Right cardiac atrium (tissue), 5 donors: ENCODE measurements around the gene SNX4. TPM values are rescaled to one million over a fixed set of nuclear protein-coding genes. Genes with fewer than 3 reads are reported as not detected.

Experiments
- ATAC-seq, 2 donors: fragments of 200-7000 bp; cut with Tn5 transposase; one replicate each; pipeline versions ENCODE4 v1.8.0 to v1.9.1; 2020; ENCODE audit warnings: moderate library complexity in 2 of 2, mild to moderate bottlenecking in 1 of 2
- DNase-seq, 3 donors: peaks; one replicate each; pipeline ENCODE4 v3.0.0-alpha.2; 2020
- H3K27ac ChIP-seq: one replicate; pipeline ENCODE4 v1.5.1; 2013; ENCODE audit warnings: mild to moderate bottlenecking, low read length, control low read depth, moderate library complexity
- H3K27me3 ChIP-seq: one replicate; pipeline ENCODE4 v1.6.1; 2013; ENCODE audit not compliant: control insufficient read depth, insufficient read depth
- H3K4me1 ChIP-seq: one replicate; pipeline ENCODE4 v1.6.1; 2013; ENCODE audit warnings: low read length; ENCODE audit not compliant: control insufficient read depth, insufficient read depth
- H3K4me3 ChIP-seq: one replicate; pipeline ENCODE4 v1.5.1; 2013; ENCODE audit warnings: low read length, control low read depth
- H3K9me3 ChIP-seq: one replicate; pipeline ENCODE4 v1.6.1; 2013; ENCODE audit warnings: low read length; ENCODE audit not compliant: control insufficient read depth
- WGBS: extraction: QIAGEN DNeasy Blood & Tissue Kit; methylation state at CpG from one replicate; pipeline ENCODE4 v1.1.7; 2013; 5-methylcytosine and 5-hydroxymethylcytosine counted together
- intact Hi-C, 4 donors: fragments of 100-400 bp; cut with DNase I; formaldehyde crosslinking; loops; one replicate each; pipeline versions ENCODE4 v1.11.0 to v1.14.0; 2022 to 2023
- polyA plus RNA-seq: library from polyadenylated mRNA; stranded (reverse); fragments of 200-250 nt; gene quantifications from one replicate; pipeline ENCODE4 v1.2.3, GENCODE V29; 2013
- total RNA-seq, 4 donors: library from RNA; stranded (reverse); fragmentation: NEBNext Ultra II Directional; extraction: Animal tissue kit (Norgen Biotek cat#: 25700); gene quantifications; one replicate each; pipeline ENCODE4 v1.2.1, GENCODE V29; 2021
- donor health status: healthy with polysubstance abuse.
- donor health status: DM: no; HTN: yes; CAD: no.
- donor health status: DM: no; HTN: no; CAD: no.
- donor health status: DM: no; HTN: yes; CAD: no; lungs with severe emphysema.
- donor health status: DM: yes; HTN: yes; CAD: no.

SNX4 gene
- total and polyA plus RNA-seq, 5 donors: 10.3 to 22.8 (median 16.0) TPM

GRCh38 chr3:125461896-125462295 is 58.1 kb downstream of the SNX4 start:
- intact Hi-C loops: no loop called here
- DNase-seq: no peak
- WGBS: 92% methylated on average over 6 of the region's 6 CpGs
- Histone ChIP-seq H3K4me1 (no peaks in the 10 kb centered on the region), H3K27me3 (no peaks in the 10 kb centered on the region), H3K4me3 (no peak overlapping the region), H3K27ac (no peak overlapping the region), H3K9me3 (no peaks in the 10 kb centered on the region)
- ATAC-seq: no peak

- no peak for DNase-seq
- no peak overlapping the region for H3K27ac ChIP-seq
- WGBS: 30% methylated on average over 3 of the region's 3 CpGs
- H3K27me3 ChIP-seq: no peaks in the 10 kb centered on the region
- peak in 1 of 2 donors; percentile 56 for ATAC-seq
- H3K9me3 ChIP-seq: no peaks in the 10 kb centered on the region
- intact Hi-C loops: no loop called here
- H3K4me1 ChIP-seq: no peaks in the 10 kb centered on the region
- no peak overlapping the region for H3K4me3 ChIP-seq
Observed at GRCh38 chr3:125460233-125460632, 59.8 kb downstream of the SNX4 start.

- no peak for ATAC-seq
- Histone ChIP-seq H3K27ac (no peak overlapping the region), H3K4me3 (no peak overlapping the region), H3K9me3 (peaks cover 2% of the 10 kb centered on the region), H3K4me1 (no peaks in the 10 kb centered on the region), H3K27me3 (no peaks in the 10 kb centered on the region)
- intact Hi-C loops: no loop called here
- no peak for DNase-seq
- 92% methylated on average over 1 of the region's 1 CpG for WGBS
Observed at GRCh38 chr3:125443923-125444322, 76.1 kb downstream of the SNX4 start.

DNA sequence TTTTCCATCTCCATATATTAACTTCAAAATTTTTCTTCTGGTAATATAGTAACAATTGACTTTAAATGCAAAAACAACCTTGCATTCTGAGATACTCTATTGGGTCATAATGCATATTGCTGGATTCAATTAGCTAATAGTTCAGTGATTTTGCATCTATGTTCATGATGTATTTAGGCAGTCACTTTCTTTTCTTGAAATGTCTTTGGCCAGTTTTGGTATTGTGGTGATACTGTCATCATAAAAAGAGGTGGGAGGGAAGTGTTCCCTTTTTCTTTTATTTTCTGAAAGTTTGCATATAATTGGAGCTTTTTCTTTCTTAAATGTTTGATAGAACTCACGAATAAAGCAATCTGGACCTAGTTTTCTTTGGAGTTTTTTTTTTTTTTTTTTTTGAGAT is 77.5 kb downstream of the SNX4 start:
- H3K9me3 ChIP-seq: peaks cover 2% of the 10 kb centered on the region
- H3K27ac ChIP-seq: no peak overlapping the region
- 100% methylated on average over 1 of the region's 1 CpG for WGBS
- intact Hi-C loops: no loop called here
- no peaks in the 10 kb centered on the region for H3K27me3 ChIP-seq
- ATAC-seq: no peak
- no peak for DNase-seq
- no peak overlapping the region for H3K4me3 ChIP-seq
- no peaks in the 10 kb centered on the region for H3K4me1 ChIP-seq

- Histone ChIP-seq H3K27ac (no peak overlapping the region), H3K4me1 (no peaks in the 10 kb centered on the region), H3K27me3 (no peaks in the 10 kb centered on the region), H3K9me3 (peaks cover 2% of the 10 kb centered on the region), H3K4me3 (no peak overlapping the region)
- ATAC-seq (no peak), DNase-seq (no peak)
- 88% methylated on average over 2 of the region's 2 CpGs for WGBS
- intact Hi-C loops: no loop called here
Observed at GRCh38 chr3:125440970-125441369, 79.0 kb downstream of the SNX4 start.

DNA sequence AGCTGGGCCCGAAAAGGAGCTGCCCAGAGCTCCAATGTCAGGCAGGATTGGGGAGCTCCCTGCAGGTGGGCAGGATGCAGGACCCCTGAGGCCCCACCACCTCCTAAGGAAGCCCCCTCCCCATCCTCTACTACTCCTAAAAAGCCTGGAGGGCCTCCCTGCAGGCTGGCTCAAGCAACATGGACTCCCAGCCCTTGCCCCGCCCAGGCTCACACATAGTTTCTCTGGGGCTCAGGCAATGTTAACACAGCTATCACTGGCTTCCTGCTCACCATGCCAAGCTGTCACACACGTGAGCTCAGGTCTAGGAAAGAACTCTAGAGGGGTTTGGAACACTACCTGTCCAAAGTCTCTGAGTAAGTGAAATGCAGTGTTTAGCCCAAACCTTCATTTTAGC is 79.4 kb downstream of the SNX4 start:
- Histone ChIP-seq H3K27me3 (no peaks in the 10 kb centered on the region), H3K9me3 (peaks cover 2% of the 10 kb centered on the region), H3K27ac (no peak overlapping the region), H3K4me1 (no peaks in the 10 kb centered on the region), H3K4me3 (no peak overlapping the region)
- DNase-seq (no peak), ATAC-seq (peak; percentile 22 to 51)
- 73% methylated on average over 3 of the region's 3 CpGs for WGBS
- intact Hi-C loops: no loop called here

GRCh38 chr3:125437631-125438435 is 82.2 kb downstream of the SNX4 start:
- intact Hi-C loops: loop anchor here (5.0 to 10.0 kb wide), 5 partner anchors 441 to 513 kb away; partner anchors contain the start of gene MUC13 (in 2 of the 4)
- Histone ChIP-seq H3K4me3 (no peak overlapping the region), H3K27ac (no peak overlapping the region), H3K9me3 (peaks cover 2% of the 10 kb centered on the region), H3K4me1 (no peaks in the 10 kb centered on the region), H3K27me3 (no peaks in the 10 kb centered on the region)
- WGBS: 51% methylated on average over 9 of the region's 9 CpGs
- DNase-seq (peak; percentile 57 to 81 (median 64)), ATAC-seq (peak; percentile 47 to 62)

DNA sequence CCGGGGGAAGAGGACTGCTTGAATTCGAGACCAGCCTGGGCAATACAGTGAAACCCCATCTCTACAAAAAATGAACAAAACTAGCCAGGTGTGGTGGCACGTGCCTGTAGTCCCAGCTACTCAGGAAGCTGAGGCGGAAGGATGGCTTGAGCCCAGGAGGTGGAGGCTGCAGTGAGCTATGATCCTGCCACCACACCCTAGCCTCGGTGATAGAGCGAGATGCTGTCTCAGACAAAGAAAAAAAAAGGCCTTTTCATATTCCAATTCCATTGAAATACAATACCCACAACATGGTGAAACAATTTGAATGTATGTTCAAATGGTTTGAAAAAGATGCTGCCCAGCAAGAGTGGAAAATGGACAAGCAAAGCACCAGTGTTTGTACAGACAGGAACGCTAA is 83.1 kb downstream of the SNX4 start:
- DNase-seq: no peak
- H3K4me3 ChIP-seq: no peak overlapping the region
- WGBS: 81% methylated on average over 7 of the region's 7 CpGs

DNA sequence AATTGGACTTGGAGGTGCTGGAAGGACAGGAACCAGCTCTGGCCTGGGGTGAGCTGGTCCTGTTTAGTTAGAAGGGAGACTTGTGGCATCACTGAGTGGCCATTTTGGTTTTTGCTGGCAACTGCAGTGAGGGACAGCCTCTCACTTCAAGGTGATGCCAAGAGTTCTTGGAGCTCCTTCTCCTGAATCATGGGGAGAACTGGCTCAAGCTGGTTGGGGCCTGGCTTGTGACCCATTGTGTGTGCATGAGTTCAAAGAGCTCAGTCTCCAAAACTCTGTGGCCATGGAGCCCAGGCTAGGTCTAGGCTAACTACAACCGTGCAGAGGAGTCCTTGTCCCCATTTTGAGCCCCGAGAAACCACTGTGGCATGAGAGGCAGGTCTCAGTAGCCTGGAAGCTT is 84.8 kb downstream of the SNX4 start:
- ATAC-seq (no peak), DNase-seq (no peak)
- intact Hi-C loops: loop anchor here (5.0 to 10.0 kb wide), 5 partner anchors 438 to 510 kb away; partner anchors contain the start of gene MUC13 (in 2 of the 4)
- 94% methylated on average over 2 of the region's 2 CpGs for WGBS
- Histone ChIP-seq H3K27me3 (no peaks in the 10 kb centered on the region), H3K9me3 (no peaks in the 10 kb centered on the region), H3K27ac (no peak overlapping the region), H3K4me3 (no peak overlapping the region), H3K4me1 (no peaks in the 10 kb centered on the region)

More for the DNA sequence above, 83.1 kb downstream of the SNX4 start:
- Histone ChIP-seq H3K9me3 (no peaks in the 10 kb centered on the region), H3K27ac (no peak overlapping the region), H3K4me1 (no peaks in the 10 kb centered on the region), H3K27me3 (no peaks in the 10 kb centered on the region)
- intact Hi-C loops: loop anchor here (5.0 to 10.0 kb wide), 5 partner anchors 440 to 512 kb away; partner anchors contain the start of gene MUC13 (in 2 of the 4)
- no peak for ATAC-seq

GRCh38 chr3:125434582-125435011 is 85.4 kb downstream of the SNX4 start:
- WGBS: 91% methylated on average over 6 of the region's 6 CpGs
- H3K9me3 ChIP-seq: no peaks in the 10 kb centered on the region
- no peak for DNase-seq
- ATAC-seq: no peak
- H3K4me1 ChIP-seq: no peaks in the 10 kb centered on the region
- no peak overlapping the region for H3K4me3 ChIP-seq
- H3K27me3 ChIP-seq: no peaks in the 10 kb centered on the region
- intact Hi-C loops: loop anchor here (5.0 to 10.0 kb wide), 5 partner anchors 437 to 510 kb away; partner anchors contain the start of gene MUC13 (in 2 of the 4)
- no peak overlapping the region for H3K27ac ChIP-seq

DNA sequence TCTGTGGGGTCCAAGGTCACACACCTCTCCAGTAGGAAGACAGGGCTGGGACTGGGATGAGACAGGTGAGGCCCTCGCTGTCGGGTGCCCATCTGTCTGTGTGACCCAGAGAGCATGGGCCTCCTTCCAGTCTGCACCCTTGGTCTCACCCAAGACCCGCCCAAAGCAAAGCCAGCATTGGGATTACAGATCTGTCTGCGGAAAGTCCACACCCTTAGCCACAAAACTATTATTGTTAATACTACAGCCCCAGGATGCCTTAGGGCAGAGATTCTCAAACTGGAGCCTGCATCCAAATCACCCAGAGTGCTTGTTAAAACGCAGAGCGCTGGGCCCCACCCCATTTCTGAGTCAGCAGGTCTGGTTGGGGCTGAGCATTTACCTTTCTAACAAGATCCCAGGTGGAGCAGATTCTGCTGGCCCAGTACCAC is 86.4 kb downstream of the SNX4 start:
- H3K9me3 ChIP-seq: no peaks in the 10 kb centered on the region
- no peak overlapping the region for H3K4me3 ChIP-seq
- no peaks in the 10 kb centered on the region for H3K4me1 ChIP-seq
- intact Hi-C loops: loop anchor here in 3 of 4 donors (10.0 kb wide), 3 partner anchors 439 to 509 kb away; partner anchors contain the start of gene MUC13 (in 2 of the 3)
- no peak overlapping the region for H3K27ac ChIP-seq
- DNase-seq (no peak), ATAC-seq (no peak)
- 90% methylated on average over 6 of the region's 6 CpGs for WGBS
- no peaks in the 10 kb centered on the region for H3K27me3 ChIP-seq
